ENCODE data around the gene MUC20. TPM values are rescaled to one million over a fixed set of nuclear protein-coding genes. Genes with fewer than 3 reads are reported as not detected.
"Not testable (repeated sequence)": the region's sequence is repeated elsewhere in the genome, so short reads cannot be mapped to it uniquely, and the experiment has no call there.

Gene MUC20
- polyA plus RNA-seq, 1 experiment = 0.48 TPM

DNA sequence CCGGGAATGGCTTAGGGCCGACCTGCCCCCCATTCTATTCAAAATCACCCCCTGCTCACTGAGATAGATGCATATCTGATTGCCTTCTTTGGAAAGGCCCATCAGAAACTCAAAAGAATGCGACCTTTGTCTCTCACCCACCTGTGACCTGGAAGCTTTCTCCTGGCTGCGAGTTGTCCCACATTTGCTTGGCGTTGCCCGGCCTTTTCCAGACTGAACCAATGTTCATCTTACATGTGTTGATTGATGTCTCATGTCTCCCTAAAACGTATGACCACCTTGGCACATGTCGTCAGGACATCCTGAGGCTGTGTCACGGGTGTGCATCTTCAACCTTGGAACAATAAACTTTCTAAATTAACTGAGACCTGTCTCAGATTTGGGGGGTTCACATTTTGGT is 3.4 kb upstream of the MUC20 start:
- POLR2A ChIA-PET = no interaction called here
- DNase-seq (ENCODE audit: low read depth) = no peak
- no peaks in the 10 kb centered on the region for H3K36me3 ChIP-seq (ENCODE audit: control insufficient read depth, insufficient read depth, low read length)
- CTCF ChIA-PET = interaction anchor here (1.2 to 1.8 kb wide), 2 partner anchors 9 to 133 kb away, joined by 4 to 6 read pairs; no protein-coding TSS in a partner anchor
- H3K4me3 ChIP-seq (ENCODE audit: low read depth, low read length) = no peak overlapping the region
- TF ChIP-seq, protein P1, sequence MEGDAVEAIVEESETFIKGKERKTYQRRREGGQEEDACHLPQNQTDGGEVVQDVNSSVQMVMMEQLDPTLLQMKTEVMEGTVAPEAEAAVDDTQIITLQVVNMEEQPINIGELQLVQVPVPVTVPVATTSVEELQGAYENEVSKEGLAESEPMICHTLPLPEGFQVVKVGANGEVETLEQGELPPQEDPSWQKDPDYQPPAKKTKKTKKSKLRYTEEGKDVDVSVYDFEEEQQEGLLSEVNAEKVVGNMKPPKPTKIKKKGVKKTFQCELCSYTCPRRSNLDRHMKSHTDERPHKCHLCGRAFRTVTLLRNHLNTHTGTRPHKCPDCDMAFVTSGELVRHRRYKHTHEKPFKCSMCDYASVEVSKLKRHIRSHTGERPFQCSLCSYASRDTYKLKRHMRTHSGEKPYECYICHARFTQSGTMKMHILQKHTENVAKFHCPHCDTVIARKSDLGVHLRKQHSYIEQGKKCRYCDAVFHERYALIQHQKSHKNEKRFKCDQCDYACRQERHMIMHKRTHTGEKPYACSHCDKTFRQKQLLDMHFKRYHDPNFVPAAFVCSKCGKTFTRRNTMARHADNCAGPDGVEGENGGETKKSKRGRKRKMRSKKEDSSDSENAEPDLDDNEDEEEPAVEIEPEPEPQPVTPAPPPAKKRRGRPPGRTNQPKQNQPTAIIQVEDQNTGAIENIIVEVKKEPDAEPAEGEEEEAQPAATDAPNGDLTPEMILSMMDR (IDR thresholded peaks at IDR 0.05; ENCODE audit: insufficient read depth, low read depth, low read length) = no peak
- H3K27me3 ChIP-seq (ENCODE audit: control insufficient read depth, insufficient read depth, low read length) = peaks cover 6% of the 10 kb centered on the region

GRCh38 chr3:195717852-195718476 is 2.8 kb upstream of the MUC20 start:
- H3K36me3 ChIP-seq (ENCODE audit: control insufficient read depth, insufficient read depth, low read length) = no peaks in the 10 kb centered on the region
- peaks cover 6% of the 10 kb centered on the region for H3K27me3 ChIP-seq (ENCODE audit: control insufficient read depth, insufficient read depth, low read length)
- no peak for DNase-seq (ENCODE audit: low read depth)
- H3K4me3 ChIP-seq (ENCODE audit: low read depth, low read length) = no peak overlapping the region
- TF ChIP-seq, protein P1 (IDR thresholded peaks at IDR 0.05; ENCODE audit: insufficient read depth, low read depth, low read length) = no peak
- ChIA-PET CTCF (interaction anchor here (0.8 to 1.8 kb wide), 3 partner anchors 10 to 141 kb away, joined by 3 to 6 read pairs (median 4); no protein-coding TSS in a partner anchor), POLR2A (no interaction called here)

- Histone ChIP-seq H3K27me3 (ENCODE audit: control insufficient read depth, insufficient read depth, low read length) (peaks cover 6% of the 10 kb centered on the region), H3K36me3 (ENCODE audit: control insufficient read depth, insufficient read depth, low read length) (no peaks in the 10 kb centered on the region), H3K4me3 (ENCODE audit: low read depth, low read length) (no peak overlapping the region)
- CTCF ChIA-PET = interaction anchor here (0.8 kb wide), 1 partner anchor 140 kb away, joined by 3 read pairs; no protein-coding TSS in a partner anchor
- TF ChIP-seq, protein P1 (IDR thresholded peaks at IDR 0.05; ENCODE audit: insufficient read depth, low read depth, low read length) = no peak
- no peak for DNase-seq (ENCODE audit: low read depth)
- POLR2A ChIA-PET = no interaction called here
Observed at GRCh38 chr3:195718477-195718984, 2.2 kb upstream of the MUC20 start.

- DNase-seq (ENCODE audit: low read depth); POLR2A ChIA-PET; H3K4me3 ChIP-seq (ENCODE audit: low read depth, low read length); H3K27me3 ChIP-seq (ENCODE audit: control insufficient read depth, insufficient read depth, low read length); H3K36me3 ChIP-seq (ENCODE audit: control insufficient read depth, insufficient read depth, low read length): not testable (repeated sequence)
- CTCF ChIA-PET = interaction anchor here (1.2 to 1.4 kb wide), 2 partner anchors 12 to 100 kb away, joined by 4 to 5 read pairs; no protein-coding TSS in a partner anchor
Observed at GRCh38 chr3:195719514-195720254, 1.1 kb upstream of the MUC20 start.

DNA sequence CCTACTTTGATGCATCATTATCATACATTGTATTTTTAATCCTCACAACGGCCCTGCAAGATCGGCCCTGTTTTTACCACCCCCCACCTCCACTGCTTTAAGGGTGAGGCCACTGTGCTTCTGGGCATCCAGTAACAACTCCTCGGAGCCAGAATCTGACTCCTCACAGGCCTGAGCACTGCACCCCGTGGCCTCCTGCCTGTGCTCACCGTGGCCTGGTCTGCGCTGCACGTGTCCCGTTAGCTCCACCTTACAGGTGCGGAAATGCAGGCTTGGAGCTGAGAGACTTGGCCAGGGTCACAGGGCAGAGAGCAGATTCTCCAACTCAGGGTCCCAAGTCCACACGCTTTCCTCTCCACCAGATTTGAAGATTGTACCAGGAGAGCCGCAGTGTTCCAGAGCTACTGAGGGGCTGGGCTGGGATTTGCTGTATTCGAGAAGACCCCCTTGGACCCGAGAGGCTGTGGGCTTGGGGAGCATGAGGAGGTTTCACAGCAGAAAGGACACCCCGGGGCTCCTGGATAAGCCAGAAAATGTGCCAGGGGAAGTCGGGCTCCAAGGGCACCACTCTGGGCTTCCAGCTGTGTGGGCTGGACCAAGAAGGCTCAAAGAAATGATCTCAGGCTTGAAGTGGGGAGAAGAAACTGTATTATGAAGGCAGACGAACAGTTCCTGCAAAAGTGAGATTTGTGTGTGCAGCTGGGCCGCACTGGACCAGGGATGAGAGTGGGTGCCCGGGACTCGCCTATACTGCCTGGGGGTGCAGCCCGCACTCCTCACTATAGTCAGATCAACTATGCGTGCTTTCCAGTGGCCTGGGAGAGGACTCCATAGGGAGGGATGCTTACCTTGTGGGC is 1.6 kb downstream of the MUC20 start:
- H3K4me3 ChIP-seq (ENCODE audit: low read depth, low read length); DNase-seq (ENCODE audit: low read depth); H3K36me3 ChIP-seq (ENCODE audit: control insufficient read depth, insufficient read depth, low read length); H3K27me3 ChIP-seq (ENCODE audit: control insufficient read depth, insufficient read depth, low read length); CTCF ChIA-PET; POLR2A ChIA-PET: not testable (repeated sequence)

- H3K4me3 ChIP-seq (ENCODE audit: low read depth, low read length); POLR2A ChIA-PET; H3K36me3 ChIP-seq (ENCODE audit: control insufficient read depth, insufficient read depth, low read length); H3K27me3 ChIP-seq (ENCODE audit: control insufficient read depth, insufficient read depth, low read length); DNase-seq (ENCODE audit: low read depth); CTCF ChIA-PET: not testable (repeated sequence)
Observed at GRCh38 chr3:195722996-195723345, 2.2 kb downstream of the MUC20 start.

DNA sequence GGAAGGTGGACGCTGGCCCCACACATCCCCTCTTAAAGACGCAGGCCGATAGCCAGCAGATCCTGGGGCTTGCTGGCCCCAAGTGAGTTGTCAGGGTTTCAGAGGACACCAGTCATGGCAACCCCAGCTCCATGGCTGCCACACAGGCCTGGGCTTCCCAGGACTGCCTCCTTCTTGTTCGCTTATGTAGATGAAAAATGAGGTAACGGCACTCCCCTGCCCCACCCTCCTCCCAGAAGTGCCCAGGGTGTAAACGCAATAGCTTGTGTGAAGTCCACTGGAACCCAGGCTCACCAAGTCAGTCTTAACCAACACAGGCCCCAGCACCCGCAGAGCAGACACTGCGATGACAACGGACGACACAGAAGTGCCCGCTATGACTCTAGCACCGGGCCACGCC is 3.6 kb downstream of the MUC20 start:
- H3K27me3 ChIP-seq (ENCODE audit: control insufficient read depth, insufficient read depth, low read length); DNase-seq (ENCODE audit: low read depth); POLR2A ChIA-PET; H3K4me3 ChIP-seq (ENCODE audit: low read depth, low read length); H3K36me3 ChIP-seq (ENCODE audit: control insufficient read depth, insufficient read depth, low read length); CTCF ChIA-PET: not testable (repeated sequence)

GRCh38 chr3:195725916-195726740 is 5.3 kb downstream of the MUC20 start:
- H3K27me3 ChIP-seq (ENCODE audit: control insufficient read depth, insufficient read depth, low read length); H3K36me3 ChIP-seq (ENCODE audit: control insufficient read depth, insufficient read depth, low read length); DNase-seq (ENCODE audit: low read depth); POLR2A ChIA-PET; H3K4me3 ChIP-seq (ENCODE audit: low read depth, low read length): not testable (repeated sequence)
- CTCF ChIA-PET = interaction anchor here (0.6 kb wide), 1 partner anchor 562 kb away, joined by 3 read pairs; no protein-coding TSS in a partner anchor

Measured in BJ (cell line).